ENCODE measurements around the gene ATP6V1C2.

DNA sequence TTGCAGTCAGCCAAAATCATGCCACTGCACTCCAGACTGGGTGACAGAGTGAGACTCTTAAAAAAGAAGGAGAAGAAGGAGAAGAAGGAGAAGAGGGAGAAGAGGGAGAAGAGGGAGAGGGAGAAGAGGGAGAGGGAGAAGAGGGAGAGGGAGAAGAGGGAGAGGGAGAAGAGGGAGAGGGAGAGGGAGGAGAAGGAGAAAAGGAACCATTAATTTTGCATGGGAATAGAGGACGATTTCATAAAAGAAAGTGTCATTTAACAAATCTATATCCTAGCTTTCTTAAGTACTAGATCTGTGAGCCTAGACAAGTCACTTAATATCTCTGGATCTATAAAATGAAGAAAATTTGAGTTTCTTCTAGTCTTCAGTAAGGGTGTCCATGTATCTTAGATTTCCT lies 41.2 kb upstream of the ATP6V1C2 start:
- TF ChIP-seq CTCF (conservative IDR thresholded peaks at IDR 0.05) (no peak), ZFX (IDR thresholded peaks at IDR 0.05) (no peak)
